Measurements from ENCODE around the gene INPP4B.
A peak's percentile ranks its signal among the peaks of the same experiment; 100 is the strongest.

INPP4B gene

GRCh38 chr4:142142366-142143054 is 703.6 kb downstream of the INPP4B start:
- no peak for DNase-seq (ENCODE audit: low read depth in 2 of 2)

GRCh38 chr4:142141224-142141623 is 704.9 kb downstream of the INPP4B start:
- no peak for DNase-seq (ENCODE audit: low read depth in 2 of 2)

GRCh38 chr4:142130666-142131065 is 715.4 kb downstream of the INPP4B start:
- no peak for DNase-seq (ENCODE audit: low read depth in 2 of 2)

GRCh38 chr4:142129931-142130330 is 716.2 kb downstream of the INPP4B start:
- DNase-seq (ENCODE audit: low read depth in 2 of 2): no peak

GRCh38 chr4:142129473-142129872 is 716.6 kb downstream of the INPP4B start:
- no peak for DNase-seq (ENCODE audit: low read depth in 2 of 2)

GRCh38 chr4:142128529-142128928 is 717.6 kb downstream of the INPP4B start:
- peak in 1 of 2 experiments; percentile 8 for DNase-seq (ENCODE audit: low read depth in 2 of 2)

GRCh38 chr4:142126890-142127497 is 719.1 kb downstream of the INPP4B start:
- peak; percentile 23 to 40 for DNase-seq (ENCODE audit: low read depth in 2 of 2)

GRCh38 chr4:142124874-142125273 is 721.2 kb downstream of the INPP4B start:
- DNase-seq (ENCODE audit: low read depth in 2 of 2): no peak

GRCh38 chr4:142121448-142122350 is 724.4 kb downstream of the INPP4B start:
- no peak for DNase-seq (ENCODE audit: low read depth in 2 of 2)

GRCh38 chr4:142120921-142121320 is 725.2 kb downstream of the INPP4B start:
- DNase-seq (ENCODE audit: low read depth in 2 of 2): no peak

- DNase-seq (ENCODE audit: low read depth in 2 of 2): no peak
These were observed 733.6 kb downstream of the INPP4B start for GRCh38 chr4:142112451-142112850.

GRCh38 chr4:142110136-142110535 is 736.0 kb downstream of the INPP4B start:
- DNase-seq (ENCODE audit: low read depth in 2 of 2): no peak

- no peak for DNase-seq (ENCODE audit: low read depth in 2 of 2)
These were observed 742.1 kb downstream of the INPP4B start for GRCh38 chr4:142104041-142104440.

GRCh38 chr4:142101401-142101800 is 744.7 kb downstream of the INPP4B start:
- no peak for DNase-seq (ENCODE audit: low read depth in 2 of 2)

- no peak for DNase-seq (ENCODE audit: low read depth in 2 of 2)
These were observed 745.2 kb downstream of the INPP4B start for GRCh38 chr4:142100941-142101340.

- no peak for DNase-seq (ENCODE audit: low read depth in 2 of 2)
These were observed 747.1 kb downstream of the INPP4B start for GRCh38 chr4:142098900-142099545.

GRCh38 chr4:142098380-142098779 is 747.7 kb downstream of the INPP4B start:
- no peak for DNase-seq (ENCODE audit: low read depth in 2 of 2)

GRCh38 chr4:142097015-142097414 is 749.1 kb downstream of the INPP4B start:
- no peak for DNase-seq (ENCODE audit: low read depth in 2 of 2)

GRCh38 chr4:142095886-142096605 is 750.1 kb downstream of the INPP4B start:
- peak; percentile 93 for DNase-seq (ENCODE audit: low read depth in 2 of 2)

- no peak for DNase-seq (ENCODE audit: low read depth in 2 of 2)
These were observed 753.2 kb downstream of the INPP4B start for GRCh38 chr4:142092941-142093340.

GRCh38 chr4:142091691-142092182 is 754.4 kb downstream of the INPP4B start:
- DNase-seq (ENCODE audit: low read depth in 2 of 2): peak; percentile 55 to 70

Measured in fibroblast of skin of left biceps (primary cell).